Muscle of back (tissue), 11 donors: ENCODE results near the gene ZNF710. TPM values are rescaled to one million over a fixed set of nuclear protein-coding genes. Genes with fewer than 3 reads are reported as not detected.

Source experiments
- DNase-seq, 3 donors: peaks; one replicate each; pipeline versions ENCODE4 v3.0.0 to v3.0.0-alpha.2; 2013
- polyA plus RNA-seq, 10 donors: library from polyadenylated mRNA; unstranded; fragments of 120-200 nt; gene quantifications; one replicate each; pipeline ENCODE4 v1.2.1, GENCODE V29; 2013; ENCODE audit not compliant: insufficient read length in 10 of 10

ZNF710 gene
- polyA plus RNA-seq, 10 donors: 13.7 to 25.7 (median 17.9) TPM

DNA sequence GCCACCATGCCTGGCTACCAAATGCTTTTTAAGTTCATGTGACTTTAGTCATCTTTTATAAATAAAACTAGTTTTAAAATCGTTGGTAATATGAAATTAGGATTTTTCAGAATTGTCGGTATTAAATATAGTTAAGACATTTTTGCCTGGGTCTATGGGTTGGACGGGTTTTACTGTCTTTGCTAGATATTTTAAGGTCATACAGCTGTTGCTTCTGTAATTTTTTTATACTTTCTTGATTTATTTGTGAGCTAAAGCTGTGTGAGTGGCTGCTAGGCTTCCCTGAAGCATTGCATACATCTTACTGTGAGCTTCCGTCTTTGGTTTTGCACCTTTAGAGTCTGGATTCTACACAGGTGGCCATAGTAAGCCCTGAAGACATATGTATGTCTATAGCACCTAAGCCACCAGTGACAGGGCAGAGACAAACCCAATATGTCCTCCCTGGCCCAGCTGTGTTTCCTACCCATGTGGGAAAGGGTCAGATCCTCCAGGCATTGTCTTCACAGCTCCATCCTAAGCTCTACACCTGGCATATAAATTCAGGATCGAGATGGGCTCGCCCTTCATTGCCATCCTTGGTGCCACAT lies 16.6 kb upstream of the ZNF710 start:
- DNase-seq: no peak

- DNase-seq: no peak
Measured at GRCh38 chr15:89985111-89985510, 16.0 kb upstream of the ZNF710 start.

DNA sequence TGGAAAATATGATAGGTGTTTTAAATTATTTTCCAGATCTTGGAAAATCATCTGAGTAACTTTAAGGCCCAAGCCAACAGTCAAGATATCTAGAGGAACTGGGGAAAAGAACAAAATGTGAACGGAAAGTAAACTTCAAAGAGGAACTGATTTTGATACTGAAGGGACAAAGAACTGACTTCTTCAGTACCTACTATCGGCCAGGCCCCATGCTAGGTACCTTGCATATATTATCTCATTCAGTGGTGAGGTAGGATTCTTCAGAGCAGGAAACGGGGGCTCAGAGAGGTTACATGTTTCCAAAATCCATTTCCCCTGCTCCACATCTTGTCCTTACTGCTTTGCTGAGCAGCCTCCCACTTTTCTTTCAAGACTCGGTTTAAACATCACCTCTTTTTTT lies 9.8 kb upstream of the ZNF710 start:
- no peak for DNase-seq

- no peak for DNase-seq
Measured at GRCh38 chr15:89993349-89993748, 7.8 kb upstream of the ZNF710 start.

GRCh38 chr15:89997079-89997478 lies 4.0 kb upstream of the ZNF710 start:
- DNase-seq: no peak

GRCh38 chr15:89998141-89998661 lies 2.9 kb upstream of the ZNF710 start:
- no peak for DNase-seq

DNA sequence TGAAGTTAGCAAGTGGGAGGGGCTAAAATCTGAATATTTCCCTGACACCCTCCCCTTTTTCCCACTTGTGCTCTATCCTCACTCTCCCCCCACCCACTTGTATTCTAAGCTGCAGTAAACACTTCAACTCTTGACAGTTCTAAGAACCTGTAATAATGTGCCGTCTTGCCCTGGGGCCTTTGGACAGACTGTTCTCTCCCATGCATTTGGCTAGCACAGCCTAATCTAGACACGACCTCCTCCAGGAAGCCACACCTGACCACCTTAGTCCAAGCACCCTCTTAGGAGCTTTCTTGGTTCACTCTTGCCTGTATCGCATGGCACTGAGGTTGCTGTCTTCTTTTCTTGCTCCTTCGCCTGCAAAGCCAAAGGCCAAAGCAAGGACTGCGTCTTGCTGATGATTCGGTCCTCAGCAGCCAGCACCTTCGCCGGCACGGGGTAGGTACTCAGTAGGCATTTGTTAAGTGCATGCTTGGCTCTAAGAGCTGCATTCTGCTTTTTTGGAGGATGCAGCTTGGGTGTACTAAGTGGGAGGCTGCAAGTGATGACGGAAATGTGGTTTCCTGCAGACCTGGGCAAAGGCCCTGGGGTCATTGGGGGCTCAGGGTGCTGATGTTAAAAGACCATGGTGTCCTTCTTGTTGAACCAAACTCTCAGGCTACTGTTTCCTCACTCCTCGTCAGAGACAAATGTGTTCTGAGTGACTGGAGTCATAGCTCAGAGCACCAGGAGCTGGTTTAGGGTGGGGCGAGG lies 2.0 kb upstream of the ZNF710 start:
- no peak for DNase-seq

DNA sequence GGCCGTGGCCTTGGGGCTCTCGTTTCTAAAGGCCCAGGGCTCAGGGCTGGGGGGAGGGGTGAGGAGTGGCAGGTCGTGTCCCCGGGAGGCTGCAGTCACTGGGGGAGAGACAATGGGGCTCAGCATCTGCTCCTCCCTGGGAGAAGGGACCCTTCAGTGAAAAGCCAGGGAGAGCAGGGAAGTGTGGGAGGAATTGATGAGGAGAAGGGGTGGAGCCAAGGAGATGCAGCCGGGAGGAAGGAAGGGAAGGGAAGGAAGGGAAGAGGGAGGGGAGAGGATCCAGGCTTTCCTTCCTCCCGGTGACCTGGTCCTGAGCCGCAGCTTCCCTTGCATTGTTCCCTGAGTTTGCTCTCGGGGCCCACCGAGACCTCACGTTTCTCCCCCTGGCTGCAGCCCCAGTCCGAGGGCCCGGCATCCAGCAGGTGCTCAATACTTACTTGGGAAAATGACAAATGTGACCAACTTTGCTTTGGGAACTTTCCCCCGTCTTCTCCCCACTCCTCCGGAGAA lies 1.4 kb upstream of the ZNF710 start:
- peak; percentile 34 to 86 (median 62) for DNase-seq

DNA sequence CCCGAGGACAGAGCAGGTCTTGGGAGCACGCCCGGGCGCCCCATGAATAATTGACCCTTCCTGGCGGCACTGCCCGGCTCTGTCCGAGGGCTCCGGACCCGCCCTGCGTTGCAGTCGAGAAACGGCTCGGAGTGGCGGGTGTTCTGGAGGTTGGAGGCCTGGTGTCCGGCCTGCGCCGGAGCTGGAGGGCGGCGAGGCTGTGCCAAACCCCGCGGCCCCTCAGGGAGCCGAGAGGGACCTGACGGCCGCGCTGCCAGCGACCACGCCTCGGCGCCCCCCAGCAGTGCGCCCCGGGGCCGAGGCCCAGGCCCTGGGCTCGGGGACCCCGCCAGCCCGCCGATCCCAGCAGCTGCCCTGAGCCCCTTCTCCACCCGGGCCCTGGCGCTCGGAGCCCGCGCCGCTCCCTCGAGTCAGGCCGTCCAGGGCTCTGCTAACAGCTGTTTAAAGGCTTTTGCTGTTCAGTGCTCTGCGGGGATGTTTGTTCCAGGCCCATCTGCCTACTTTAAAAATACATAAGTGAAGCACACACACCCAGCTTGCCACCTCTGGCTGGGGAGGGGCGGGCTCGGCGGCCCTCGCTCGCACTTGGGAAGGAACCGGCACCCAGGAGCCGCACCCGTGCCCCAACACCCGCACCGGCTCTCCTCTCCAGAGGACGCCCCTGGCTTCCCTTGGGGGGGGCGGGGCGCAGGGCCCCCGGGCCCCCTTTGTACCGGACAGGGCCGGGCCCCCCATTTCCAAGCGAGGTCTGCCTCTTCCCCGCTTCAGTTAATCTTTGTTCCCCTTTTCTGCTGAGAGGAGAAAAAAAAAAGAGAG lies 730 bp upstream of the ZNF710 start:
- DNase-seq: peak in 2 of 3 donors; percentile 27 to 77

- DNase-seq: peak; percentile 59 to 88 (median 79)
Measured at GRCh38 chr15:90001683-90002427, 731 bp downstream of the ZNF710 start.

GRCh38 chr15:90002428-90002844 lies 1.3 kb downstream of the ZNF710 start:
- DNase-seq: peak in 2 of 3 donors; percentile 54 to 82

DNA sequence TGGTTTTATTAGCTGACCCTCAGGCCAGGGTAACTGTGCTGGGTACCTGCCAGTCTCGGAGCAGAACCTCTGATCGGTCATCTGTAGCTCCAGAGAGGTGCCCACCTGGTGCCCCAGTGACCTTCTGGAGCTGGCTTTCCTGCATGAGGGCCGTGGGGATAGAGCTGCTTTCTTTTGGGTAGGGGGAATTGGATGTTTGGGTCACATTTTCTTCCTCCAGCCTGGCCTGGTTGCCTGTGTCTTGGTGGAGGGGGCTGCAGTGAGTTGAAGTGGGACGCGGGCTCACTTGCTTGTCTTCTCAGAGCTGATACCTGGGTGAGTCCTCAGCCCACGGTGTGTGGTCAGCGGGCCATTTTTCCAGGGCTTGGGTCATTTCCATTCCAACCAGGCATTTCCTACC lies 2.6 kb downstream of the ZNF710 start:
- DNase-seq: no peak

DNA sequence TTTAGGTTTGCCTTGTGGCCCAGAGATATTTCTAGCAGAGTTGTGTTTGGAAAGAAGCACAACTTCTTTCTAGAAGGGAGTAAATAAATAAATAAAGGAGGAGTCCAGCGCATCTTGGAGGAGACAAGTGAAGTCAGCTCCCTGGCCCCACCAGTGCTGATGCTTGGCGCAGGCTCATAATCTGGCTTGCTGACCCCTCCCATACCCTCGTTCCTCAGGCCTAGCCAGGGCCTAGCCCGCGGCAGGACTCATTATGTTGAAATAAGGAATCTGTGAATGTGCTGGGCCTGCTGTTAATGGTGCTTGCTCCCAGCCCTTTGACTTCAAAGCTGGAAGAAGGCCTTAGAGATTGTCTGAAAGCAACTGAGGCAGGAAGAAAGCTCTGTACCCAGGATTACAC lies 3.1 kb downstream of the ZNF710 start:
- peak in 1 of 3 donors; percentile 48 for DNase-seq

- peak in 2 of 3 donors; percentile 37 to 86 for DNase-seq
Measured at GRCh38 chr15:90004671-90005070, 3.5 kb downstream of the ZNF710 start.

GRCh38 chr15:90006217-90007075 lies 5.3 kb downstream of the ZNF710 start:
- no peak for DNase-seq

DNA sequence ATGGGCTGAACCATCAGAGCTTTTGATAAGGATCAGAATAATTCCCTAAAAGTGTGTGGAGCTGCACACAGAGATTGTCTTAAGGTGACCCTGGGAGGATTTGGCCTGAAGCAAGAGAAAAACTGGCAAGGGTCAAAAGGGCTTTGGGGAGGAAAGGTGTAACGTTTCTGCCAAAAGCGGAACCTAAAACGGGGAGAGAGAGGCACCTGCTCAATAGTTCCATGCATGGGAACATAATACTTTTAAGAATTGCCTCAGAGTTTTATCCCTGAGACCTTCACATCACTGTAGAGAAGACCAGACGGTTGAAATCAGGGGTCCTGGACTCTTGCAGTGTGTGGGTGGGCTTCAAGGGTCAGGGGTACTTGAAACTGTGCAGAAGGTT lies 5.9 kb downstream of the ZNF710 start:
- DNase-seq: no peak

GRCh38 chr15:90008607-90009006 lies 7.5 kb downstream of the ZNF710 start:
- no peak for DNase-seq

GRCh38 chr15:90009301-90010022 lies 8.3 kb downstream of the ZNF710 start:
- no peak for DNase-seq

DNA sequence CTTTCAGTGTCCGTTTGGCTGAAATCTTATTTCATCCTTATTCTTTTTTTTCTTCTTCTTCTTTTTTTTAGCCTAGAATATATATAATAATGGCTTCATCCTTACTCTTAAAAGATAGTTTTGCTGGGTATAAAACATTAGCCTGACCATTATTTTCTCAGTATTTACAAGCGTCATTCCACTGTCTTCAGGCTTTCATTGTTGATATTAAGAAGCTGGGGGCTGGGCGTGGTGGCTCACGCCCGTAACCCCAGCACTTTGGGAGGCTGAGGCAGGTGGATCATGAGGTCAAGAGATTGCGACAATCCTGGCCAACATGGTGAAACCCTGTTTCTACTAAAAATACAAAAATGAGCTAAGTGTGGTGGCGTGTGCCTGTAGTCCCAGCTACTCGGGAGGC lies 10.6 kb downstream of the ZNF710 start:
- DNase-seq: no peak

GRCh38 chr15:90013503-90013937 lies 12.4 kb downstream of the ZNF710 start:
- no peak for DNase-seq
